ENCODE measurements around the gene MEI1.

- TF ChIP-seq CTCF (IDR thresholded peaks at IDR 0.05) (no peak), EZH2 (IDR thresholded peaks at IDR 0.05; ENCODE audit: borderline replicate concordance, insufficient read depth, low read depth, low read length, poor library complexity, severe bottlenecking) (no peak)
Observed at GRCh38 chr22:41782316-41782715, 83.0 kb downstream of the MEI1 start.

Data from B cell (primary cell).